Stomach smooth muscle (tissue), 2 donors: Measurements from ENCODE around the gene RELN.

ENCODE experiments used
- H3K27ac ChIP-seq: one replicate; pipeline ENCODE4 v1.7.0; 2013; ENCODE audit warnings: mild to moderate bottlenecking, low read length, inconsistent platforms
- H3K27me3 ChIP-seq, 2 donors: one replicate each; pipeline ENCODE4 v1.7.0; 2013; ENCODE audit warnings: low read length in 2 of 2; ENCODE audit not compliant: insufficient read depth in 2 of 2, control insufficient read depth in 1 of 2
- H3K36me3 ChIP-seq, 2 donors: one replicate each; pipeline ENCODE4 v1.7.0; 2013; ENCODE audit warnings: low read length in 2 of 2; ENCODE audit not compliant: control insufficient read depth in 2 of 2, insufficient read depth in 2 of 2
- H3K4me1 ChIP-seq: one replicate; pipeline ENCODE4 v1.7.0; 2013; ENCODE audit warnings: low read length; ENCODE audit not compliant: control insufficient read depth, insufficient read depth
- H3K4me3 ChIP-seq, 2 donors: one replicate each; pipeline ENCODE4 v1.7.0; 2013; ENCODE audit warnings: low read length in 2 of 2
- H3K9ac ChIP-seq, 2 donors: one replicate each; pipeline ENCODE4 v1.7.0; 2013; ENCODE audit warnings: low read length in 2 of 2, mild to moderate bottlenecking in 1 of 2
- H3K9me3 ChIP-seq, 2 donors: one replicate each; pipeline ENCODE4 v1.7.0; 2013; ENCODE audit warnings: low read length in 2 of 2; ENCODE audit not compliant: control insufficient read depth in 2 of 2
- donor health status: healthy.
- donor health status: Pancreatic carcinoma.

The RELN gene

GRCh38 chr7:103446049-103446520 lies 543.4 kb downstream of the RELN start, which contains the start of gene SLC26A5:
TSS of gene SLC26A5 (minus strand) at chr7:103446207. CDS start at chr7:103421514, 24,693 bp downstream.
- no peak within 1 kb of the TSS for H3K9ac ChIP-seq
- no peaks in the 10 kb centered on the region for H3K36me3 ChIP-seq
- peak within 1 kb of the TSS in 1 of 2 donors; percentile 55 for H3K4me3 ChIP-seq
- peaks cover 2% of the 10 kb centered on the region for H3K4me1 ChIP-seq
- H3K27ac ChIP-seq: no peak within 1 kb of the TSS
- peaks cover 11 to 14% of the 10 kb centered on the region in 2 donors for H3K27me3 ChIP-seq
- H3K9me3 ChIP-seq: no peaks in the 10 kb centered on the region

GRCh38 chr7:103445228-103446048 lies 544.0 kb downstream of the RELN start:
- H3K9ac ChIP-seq: no peak overlapping the region
- peaks cover 2% of the 10 kb centered on the region for H3K4me1 ChIP-seq
- H3K4me3 ChIP-seq: peak overlapping the region in 1 of 2 donors; percentile 55
- H3K36me3 ChIP-seq: no peaks in the 10 kb centered on the region
- no peaks in the 10 kb centered on the region for H3K9me3 ChIP-seq
- peaks cover 11 to 14% of the 10 kb centered on the region in 2 donors for H3K27me3 ChIP-seq
- H3K27ac ChIP-seq: no peak overlapping the region

GRCh38 chr7:103439661-103440060 lies 549.8 kb downstream of the RELN start:
- Histone ChIP-seq H3K36me3 (no peaks in the 10 kb centered on the region), H3K9ac (no peak overlapping the region), H3K27me3 (no peaks in the 10 kb centered on the region), H3K4me3 (no peak overlapping the region), H3K9me3 (no peaks in the 10 kb centered on the region), H3K27ac (no peak overlapping the region), H3K4me1 (no peaks in the 10 kb centered on the region)

- no peaks in the 10 kb centered on the region for H3K4me1 ChIP-seq
- no peaks in the 10 kb centered on the region for H3K9me3 ChIP-seq
- H3K27ac ChIP-seq: no peak overlapping the region
- no peaks in the 10 kb centered on the region for H3K27me3 ChIP-seq
- H3K9ac ChIP-seq: no peak overlapping the region
- H3K4me3 ChIP-seq: no peak overlapping the region
- H3K36me3 ChIP-seq: no peaks in the 10 kb centered on the region
These were observed 551.8 kb downstream of the RELN start for GRCh38 chr7:103437623-103438022.

GRCh38 chr7:103432712-103433111 lies 556.7 kb downstream of the RELN start:
- Histone ChIP-seq H3K4me3 (no peak overlapping the region), H3K9me3 (no peaks in the 10 kb centered on the region), H3K4me1 (no peaks in the 10 kb centered on the region), H3K27me3 (peaks cover 0 to 2% of the 10 kb centered on the region in 2 donors), H3K27ac (no peak overlapping the region), H3K36me3 (no peaks in the 10 kb centered on the region), H3K9ac (no peak overlapping the region)

GRCh38 chr7:103425177-103425576 lies 564.3 kb downstream of the RELN start:
- Histone ChIP-seq H3K9me3 (no peaks in the 10 kb centered on the region), H3K36me3 (no peaks in the 10 kb centered on the region), H3K27ac (no peak overlapping the region), H3K4me1 (no peaks in the 10 kb centered on the region), H3K27me3 (peaks cover 0 to 2% of the 10 kb centered on the region in 2 donors), H3K4me3 (no peak overlapping the region), H3K9ac (no peak overlapping the region)

GRCh38 chr7:103423467-103424179 lies 565.8 kb downstream of the RELN start:
- Histone ChIP-seq H3K27ac (no peak overlapping the region), H3K27me3 (no peaks in the 10 kb centered on the region), H3K4me3 (no peak overlapping the region), H3K9ac (no peak overlapping the region), H3K4me1 (no peaks in the 10 kb centered on the region), H3K9me3 (no peaks in the 10 kb centered on the region), H3K36me3 (no peaks in the 10 kb centered on the region)
